ENCODE data around the gene EYS. TPM values are rescaled to one million over a fixed set of nuclear protein-coding genes. Genes with fewer than 3 reads are reported as not detected.

The EYS gene
- total RNA-seq, 1 donor from 2014 or later, result 0.08 TPM

GRCh38 chr6:64411226-64411625 is 1295.8 kb downstream of the EYS start:
- no peak overlapping the region for H3K4me3 ChIP-seq
- H3K9me3 ChIP-seq (replicated peaks), result peaks cover 14% of the 10 kb centered on the region
- H3K36me3 ChIP-seq, result no peaks in the 10 kb centered on the region
- no peak for DNase-seq
- H3K27me3 ChIP-seq (ENCODE audit: low read depth), result no peaks in the 10 kb centered on the region
- no peaks in the 10 kb centered on the region for H3K4me1 ChIP-seq
- no peak overlapping the region for H3K27ac ChIP-seq (replicated peaks)
- no peak for TF ChIP-seq CTCF (IDR thresholded peaks at IDR 0.05; ENCODE audit: borderline replicate concordance)
- intact Hi-C loops (cut with micrococcal nuclease), result no loop called here

GRCh38 chr6:64409948-64410347 is 1297.1 kb downstream of the EYS start:
- TF ChIP-seq CTCF (IDR thresholded peaks at IDR 0.05; ENCODE audit: borderline replicate concordance), result no peak
- peaks cover 14% of the 10 kb centered on the region for H3K9me3 ChIP-seq (replicated peaks)
- H3K27ac ChIP-seq (replicated peaks), result no peak overlapping the region
- no peaks in the 10 kb centered on the region for H3K4me1 ChIP-seq
- H3K36me3 ChIP-seq, result no peaks in the 10 kb centered on the region
- H3K4me3 ChIP-seq, result no peak overlapping the region
- H3K27me3 ChIP-seq (ENCODE audit: low read depth), result no peaks in the 10 kb centered on the region
- DNase-seq, result no peak
- intact Hi-C loops (cut with micrococcal nuclease), result no loop called here

- no peak for DNase-seq
- Histone ChIP-seq H3K9me3 (replicated peaks) (peaks cover 9% of the 10 kb centered on the region), H3K36me3 (no peaks in the 10 kb centered on the region), H3K27ac (replicated peaks) (no peak overlapping the region), H3K27me3 (ENCODE audit: low read depth) (no peaks in the 10 kb centered on the region), H3K4me1 (no peaks in the 10 kb centered on the region), H3K4me3 (no peak overlapping the region)
- intact Hi-C loops (cut with micrococcal nuclease), result no loop called here
- no peak for TF ChIP-seq CTCF (IDR thresholded peaks at IDR 0.05; ENCODE audit: borderline replicate concordance)
Observed at GRCh38 chr6:64404396-64404795, 1302.6 kb downstream of the EYS start.

- Histone ChIP-seq H3K9me3 (replicated peaks) (no peaks in the 10 kb centered on the region), H3K27ac (replicated peaks) (no peak overlapping the region), H3K4me1 (no peaks in the 10 kb centered on the region), H3K4me3 (no peak overlapping the region), H3K36me3 (no peaks in the 10 kb centered on the region), H3K27me3 (ENCODE audit: low read depth) (no peaks in the 10 kb centered on the region)
- intact Hi-C loops (cut with micrococcal nuclease), result no loop called here
- no peak for TF ChIP-seq CTCF (IDR thresholded peaks at IDR 0.05; ENCODE audit: borderline replicate concordance)
- no peak for DNase-seq
Observed at GRCh38 chr6:64383277-64383676, 1323.7 kb downstream of the EYS start.

- Histone ChIP-seq H3K9me3 (replicated peaks) (peaks cover 13% of the 10 kb centered on the region), H3K27me3 (ENCODE audit: low read depth) (no peaks in the 10 kb centered on the region), H3K4me1 (no peaks in the 10 kb centered on the region), H3K36me3 (no peaks in the 10 kb centered on the region), H3K27ac (replicated peaks) (no peak overlapping the region), H3K4me3 (no peak overlapping the region)
- no peak for TF ChIP-seq CTCF (IDR thresholded peaks at IDR 0.05; ENCODE audit: borderline replicate concordance)
- intact Hi-C loops (cut with micrococcal nuclease), result no loop called here
- DNase-seq, result no peak
Observed at GRCh38 chr6:64376394-64376793, 1330.6 kb downstream of the EYS start.

- H3K4me1 ChIP-seq, result no peaks in the 10 kb centered on the region
- intact Hi-C loops (cut with micrococcal nuclease), result no loop called here
- peaks cover 10% of the 10 kb centered on the region for H3K9me3 ChIP-seq (replicated peaks)
- H3K4me3 ChIP-seq, result no peak overlapping the region
- H3K27me3 ChIP-seq (ENCODE audit: low read depth), result no peaks in the 10 kb centered on the region
- H3K36me3 ChIP-seq, result no peaks in the 10 kb centered on the region
- no peak overlapping the region for H3K27ac ChIP-seq (replicated peaks)
- no peak for DNase-seq
- TF ChIP-seq CTCF (IDR thresholded peaks at IDR 0.05; ENCODE audit: borderline replicate concordance), result no peak
Observed at GRCh38 chr6:64357430-64357829, 1349.6 kb downstream of the EYS start.

Measured in left ventricle myocardium inferior (tissue), 1 donor.